ENCODE results near the gene IPO8. TPM values are rescaled to one million over a fixed set of nuclear protein-coding genes. Genes with fewer than 3 reads are reported as not detected.
"Not testable (repeated sequence)": the region's sequence is repeated elsewhere in the genome, so short reads cannot be mapped to it uniquely, and the experiment has no call there.

IPO8 gene
- total RNA-seq, 1 donor from 2014 or later = 58.5 TPM

DNA sequence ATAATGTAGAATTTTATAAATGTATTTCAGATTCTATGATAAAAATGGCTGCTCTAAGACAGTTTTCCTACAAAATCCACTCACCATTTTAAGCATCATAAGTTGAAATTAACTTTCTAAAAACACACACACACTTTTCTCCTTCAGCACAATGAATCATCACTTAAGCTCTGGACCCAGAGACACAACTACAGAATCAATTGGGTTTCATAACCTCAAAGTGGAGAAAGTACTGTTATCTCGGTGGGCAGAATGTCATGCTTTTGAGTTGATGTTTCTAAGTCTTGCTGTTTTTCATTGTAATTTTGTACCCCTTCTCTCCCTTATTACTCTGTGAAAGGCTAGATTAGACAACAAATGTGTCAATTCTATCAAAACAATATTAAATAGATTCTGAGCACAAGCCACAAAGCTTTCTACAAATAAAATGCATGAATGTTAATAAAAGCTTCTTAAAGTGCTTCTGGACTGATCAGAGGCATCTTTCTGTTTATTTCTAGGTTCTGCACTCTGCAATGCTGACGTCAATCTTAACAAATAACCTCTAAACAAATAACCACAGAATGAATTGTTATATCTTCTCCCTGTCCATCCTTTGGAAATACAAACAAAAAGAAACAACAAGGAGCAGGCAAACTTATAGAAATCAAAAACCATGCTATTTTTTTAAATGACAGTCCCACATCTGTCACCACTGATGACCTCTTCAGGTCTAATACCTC lies 8.2 kb downstream of the IPO8 start:
- no peak for DNase-seq

DNA sequence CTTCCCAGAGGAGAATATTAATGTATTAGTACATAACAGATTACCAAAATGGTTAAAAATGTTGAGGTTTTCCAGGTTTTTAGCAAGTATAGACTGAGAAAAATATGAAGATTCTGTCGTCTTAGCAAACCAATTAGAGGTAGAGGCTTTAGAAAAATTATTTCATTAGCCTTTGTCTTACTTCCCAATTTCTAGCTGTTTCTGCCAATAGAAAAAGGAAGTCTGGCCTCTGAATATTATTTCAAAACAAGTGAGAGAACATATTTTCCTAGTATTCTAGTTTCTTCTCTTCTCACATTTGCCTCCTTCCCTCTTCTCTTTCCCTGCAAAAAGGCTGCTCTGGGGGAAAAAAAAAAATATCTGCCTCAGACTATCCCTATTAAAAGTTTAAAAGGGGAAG lies 16.4 kb downstream of the IPO8 start:
- DNase-seq = no peak

DNA sequence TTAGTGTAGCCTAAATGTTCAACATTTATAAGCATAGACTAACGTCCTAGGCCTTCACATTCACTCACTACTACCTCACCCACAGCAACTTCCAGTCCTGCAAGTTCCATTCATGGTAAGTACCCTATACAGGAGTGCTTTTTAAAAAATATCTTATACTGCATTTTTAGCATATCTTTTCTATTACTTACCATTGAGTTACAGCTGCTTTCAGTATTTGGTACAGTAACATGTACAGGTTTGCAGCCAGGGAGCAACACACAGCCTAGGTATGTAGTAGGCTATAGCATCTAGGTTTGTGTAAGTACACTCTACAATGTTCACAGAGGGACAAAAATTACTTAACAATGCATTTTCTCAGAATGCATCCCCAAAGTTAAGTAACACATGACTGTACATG lies 17.4 kb downstream of the IPO8 start:
- DNase-seq = no peak

DNA sequence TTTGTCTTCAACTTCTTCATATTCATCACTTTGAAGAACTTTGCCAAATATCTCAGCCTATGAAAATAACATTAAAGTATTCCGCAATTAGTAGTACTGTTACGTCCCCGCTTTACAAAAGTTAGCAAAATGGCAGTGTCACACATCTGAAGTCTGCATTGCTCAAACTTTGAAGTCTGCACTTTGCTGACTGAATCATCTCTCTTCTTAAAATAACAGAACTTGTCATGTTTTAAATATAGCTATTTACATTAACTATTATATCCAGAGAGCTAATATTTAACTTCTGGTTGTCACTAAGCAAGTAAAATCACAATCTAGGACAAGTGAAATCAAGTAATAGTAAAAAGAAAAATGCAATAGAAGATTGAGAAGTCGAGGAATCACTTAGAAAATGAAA lies 34.5 kb downstream of the IPO8 start:
- no peak for DNase-seq

DNA sequence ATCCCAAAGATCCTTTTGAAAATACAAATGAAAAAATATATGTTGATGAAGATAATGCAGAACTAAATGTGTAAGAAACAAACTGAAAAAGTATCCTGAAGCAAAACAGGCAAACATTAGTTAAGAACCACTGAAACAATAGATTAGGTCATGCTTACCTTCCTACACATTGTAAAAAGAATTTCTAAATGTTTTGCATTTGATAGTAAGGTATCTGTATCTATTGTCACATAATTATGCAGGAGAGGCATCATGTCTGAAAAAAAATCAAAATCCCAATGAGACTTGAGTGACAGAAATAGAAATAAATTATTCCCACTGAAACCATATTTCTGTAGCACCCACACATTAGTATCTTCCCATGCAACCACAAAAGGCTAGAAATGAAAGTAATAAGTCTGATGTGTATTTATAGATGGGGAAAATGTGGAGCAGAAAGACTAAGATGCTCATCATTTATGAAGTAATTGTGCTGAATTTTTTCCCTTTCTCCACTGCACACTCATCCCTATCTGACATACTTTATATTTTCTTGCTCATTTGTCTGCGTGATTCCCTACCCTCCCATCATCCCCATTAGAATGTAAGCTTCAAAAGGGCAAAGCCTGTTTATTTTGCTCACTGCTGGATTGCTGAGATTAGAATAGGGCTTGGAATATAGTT lies 43.5 kb downstream of the IPO8 start:
- no peak for DNase-seq

DNA sequence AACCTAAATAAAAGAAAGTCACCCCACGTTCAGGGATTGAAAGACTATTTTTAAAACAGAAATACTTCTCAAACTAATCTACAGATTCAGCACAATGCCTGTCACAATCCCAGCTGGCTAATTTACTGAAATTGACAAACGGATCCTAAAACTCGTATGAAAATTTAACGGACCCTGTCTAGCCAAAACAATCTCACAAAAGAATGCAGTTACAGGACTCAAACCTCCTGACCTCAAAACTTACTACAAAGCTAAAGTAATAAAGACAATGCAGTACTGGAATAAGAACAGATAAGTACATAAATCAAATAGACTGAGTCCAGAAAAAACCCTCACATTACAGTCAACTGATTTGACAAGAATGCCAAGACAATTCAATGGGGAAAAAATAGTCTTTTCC lies 48.8 kb downstream of the IPO8 start:
- DNase-seq = no peak

DNA sequence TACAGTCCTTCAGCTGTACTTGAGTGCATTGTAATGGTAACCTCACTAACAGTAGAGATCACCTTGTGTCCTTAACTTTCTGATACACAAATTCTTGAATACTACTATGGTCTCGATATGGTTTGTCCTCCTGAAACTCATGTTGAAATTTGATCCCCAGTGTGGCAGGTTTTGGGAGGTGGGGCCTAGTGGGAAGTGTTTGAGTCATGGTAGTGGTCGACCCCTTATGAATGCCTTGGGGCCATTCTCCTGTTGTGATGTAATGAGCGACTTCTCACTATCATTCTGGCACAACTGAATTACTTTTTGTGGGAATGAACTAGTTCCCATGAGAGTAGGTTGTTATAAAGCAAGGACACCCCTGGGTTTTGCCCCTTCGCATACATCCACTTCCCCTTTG lies 52.3 kb downstream of the IPO8 start:
- no peak for DNase-seq

DNA sequence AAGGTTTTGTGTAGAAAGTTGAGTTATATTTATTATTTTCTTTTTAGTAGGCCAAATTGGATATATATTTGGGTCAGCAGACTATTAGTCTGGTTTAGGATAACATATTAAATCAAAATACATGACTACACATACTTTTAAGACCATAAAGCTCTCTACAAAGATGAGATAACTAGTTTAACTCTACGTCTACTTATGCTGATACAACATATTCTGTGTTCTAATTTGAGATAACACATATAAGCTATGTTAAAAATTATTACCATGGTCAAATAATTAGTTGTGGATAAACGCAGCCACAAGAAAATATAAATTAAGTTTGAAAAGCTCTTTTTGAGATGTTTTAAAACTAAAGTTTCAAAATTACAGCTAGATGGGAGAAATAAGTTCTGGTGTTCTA lies 55.3 kb downstream of the IPO8 start:
- no peak for DNase-seq

DNA sequence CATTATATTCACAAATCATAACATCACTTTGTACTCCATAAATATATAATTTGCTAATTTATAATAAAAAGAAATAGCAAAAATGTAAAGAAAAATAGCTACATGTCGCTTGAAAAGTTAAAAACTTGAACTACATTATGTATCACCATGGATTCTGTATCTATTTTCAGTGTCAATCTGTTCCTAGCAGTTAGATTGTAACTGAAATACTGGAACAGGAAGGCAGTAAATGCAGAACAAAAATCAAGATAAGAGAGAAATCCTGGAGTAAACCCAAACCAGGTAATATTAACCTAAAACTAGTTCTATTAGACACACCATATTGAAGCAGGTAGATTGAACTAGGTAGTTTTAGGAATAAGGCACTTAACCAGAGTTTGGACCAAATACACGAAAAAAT lies 60.3 kb downstream of the IPO8 start:
- DNase-seq = no peak

DNA sequence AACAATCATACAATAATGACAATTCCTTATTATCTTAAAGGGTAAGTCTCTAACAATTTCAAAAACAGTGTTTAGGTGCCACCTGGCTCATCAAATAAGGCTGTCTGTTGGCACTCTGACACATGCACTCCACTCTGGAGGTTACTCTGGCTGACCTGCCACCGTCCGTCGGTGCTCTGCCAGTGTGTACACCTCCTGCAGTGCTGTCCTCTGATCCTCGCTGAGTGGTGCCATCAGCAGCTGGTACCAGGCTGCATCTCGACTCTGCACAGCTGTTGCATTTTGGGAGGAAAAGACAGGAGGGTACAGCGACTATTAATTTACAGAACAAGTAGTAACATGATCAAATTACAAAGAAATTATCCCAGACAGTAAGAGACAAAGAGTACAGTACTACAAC lies 63.9 kb downstream of the IPO8 start:
- DNase-seq = no peak

DNA sequence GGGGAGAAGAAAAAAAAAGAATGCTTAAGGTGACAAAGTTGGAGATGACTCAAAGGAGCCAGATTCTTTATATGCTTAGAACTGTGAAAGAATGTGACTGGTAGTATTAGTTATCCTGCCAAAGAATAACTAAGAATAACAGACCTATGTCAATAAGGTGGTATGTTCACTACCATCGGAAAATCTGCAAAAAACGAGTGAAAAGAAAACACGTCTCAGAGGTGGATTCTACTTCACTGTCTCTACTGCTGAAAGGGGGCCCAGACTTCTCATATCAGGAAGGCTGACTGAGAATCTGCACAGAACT lies 64.7 kb downstream of the IPO8 start:
- no peak for DNase-seq

DNA sequence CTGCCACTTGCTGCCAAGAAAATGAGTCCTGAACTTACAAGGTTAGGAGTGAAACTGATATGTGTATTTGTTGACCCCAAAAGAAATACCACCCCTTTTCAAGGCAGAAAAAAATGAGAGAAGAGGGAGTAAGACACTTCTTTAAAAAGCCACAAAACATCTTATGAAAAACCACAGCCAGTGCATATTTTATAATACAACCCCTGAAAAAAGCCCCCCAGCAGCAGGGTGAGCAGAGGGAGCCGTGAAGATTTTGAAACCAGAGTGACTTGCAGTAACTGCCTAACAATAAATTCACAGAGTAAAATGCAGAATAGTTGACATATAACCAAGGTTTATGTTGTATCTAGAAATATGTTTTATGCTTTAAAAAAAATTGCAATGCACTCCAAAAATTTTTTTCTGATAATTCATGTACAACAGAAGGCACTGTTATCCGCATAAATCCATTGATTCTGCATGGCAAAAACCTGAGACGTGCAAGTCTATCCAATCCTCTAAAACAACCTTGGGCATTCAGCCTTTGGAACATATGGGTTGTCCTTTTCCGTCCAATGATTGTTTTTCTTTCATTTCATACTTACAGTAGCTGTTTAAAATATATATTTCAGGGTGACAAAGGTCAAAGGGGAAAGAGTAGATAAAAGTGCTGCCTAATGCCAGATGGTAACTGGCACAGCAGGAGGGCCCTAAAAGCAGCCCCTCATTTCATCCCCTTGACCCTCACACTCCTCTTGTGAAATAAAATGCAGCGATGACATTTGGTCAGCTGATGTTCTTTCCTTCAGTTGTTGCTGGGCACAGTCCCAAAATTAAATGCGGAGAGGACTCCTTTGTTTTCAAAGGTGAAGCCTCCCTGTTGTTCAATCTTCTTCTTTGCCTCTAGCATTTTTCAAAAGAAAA lies 65.3 kb downstream of the IPO8 start:
- no peak for DNase-seq

DNA sequence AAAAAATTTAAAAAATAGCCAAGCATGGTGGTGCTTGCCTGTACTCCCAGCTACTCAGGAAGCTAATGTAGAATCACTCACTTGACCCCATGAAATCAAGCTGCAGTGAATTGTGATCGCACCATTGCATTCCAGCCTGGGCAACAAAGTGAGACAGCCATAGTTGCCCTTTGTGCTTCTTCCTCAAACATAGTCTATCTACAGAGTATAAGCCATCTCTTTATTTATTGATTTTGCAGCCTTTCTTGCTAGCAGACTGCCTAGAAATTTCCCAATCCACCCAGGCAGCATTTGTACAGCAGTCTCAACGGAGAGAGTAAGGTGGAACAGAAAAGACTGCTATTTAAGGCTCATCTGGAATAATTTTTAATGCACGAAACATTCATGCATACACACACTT lies 68.8 kb downstream of the IPO8 start:
- no peak for DNase-seq

DNA sequence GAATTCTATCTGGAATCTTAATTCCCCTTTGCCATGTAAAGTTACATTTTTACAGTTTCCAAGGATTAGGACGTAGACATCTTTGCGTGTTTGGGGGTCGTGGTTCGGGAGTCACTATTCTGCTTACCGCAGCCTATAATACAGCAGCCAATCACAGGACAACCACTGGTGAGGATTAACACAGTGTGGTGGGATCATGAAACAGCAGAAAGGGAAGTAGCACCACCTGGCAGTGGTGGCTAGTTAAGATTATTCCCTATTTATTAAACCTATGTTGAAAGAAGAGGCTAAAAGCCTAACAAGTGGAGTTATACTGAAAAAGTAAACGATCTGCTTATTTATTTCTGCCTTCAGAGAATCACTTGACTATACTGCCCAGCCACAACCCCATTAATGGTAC lies 71.7 kb downstream of the IPO8 start:
- no peak for DNase-seq

DNA sequence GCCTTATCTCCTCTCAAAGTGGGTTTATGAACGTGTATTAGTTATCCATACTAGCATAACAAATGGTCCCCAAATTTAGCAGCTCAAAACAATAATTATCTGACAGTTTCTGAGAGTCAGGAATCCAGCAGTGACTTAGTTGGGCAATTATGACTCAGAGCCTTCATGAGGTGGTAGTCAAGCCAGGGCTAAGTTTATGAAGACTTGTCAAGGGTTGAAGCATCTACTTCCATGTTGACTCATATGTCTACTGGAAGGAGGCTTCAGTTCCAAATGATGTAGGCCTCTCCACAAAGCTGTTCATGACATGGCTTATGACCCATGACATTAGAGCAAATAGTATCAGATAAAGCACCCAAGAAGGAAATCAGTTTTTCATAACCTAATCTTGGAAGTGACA lies 73.2 kb downstream of the IPO8 start:
- DNase-seq = no peak

DNA sequence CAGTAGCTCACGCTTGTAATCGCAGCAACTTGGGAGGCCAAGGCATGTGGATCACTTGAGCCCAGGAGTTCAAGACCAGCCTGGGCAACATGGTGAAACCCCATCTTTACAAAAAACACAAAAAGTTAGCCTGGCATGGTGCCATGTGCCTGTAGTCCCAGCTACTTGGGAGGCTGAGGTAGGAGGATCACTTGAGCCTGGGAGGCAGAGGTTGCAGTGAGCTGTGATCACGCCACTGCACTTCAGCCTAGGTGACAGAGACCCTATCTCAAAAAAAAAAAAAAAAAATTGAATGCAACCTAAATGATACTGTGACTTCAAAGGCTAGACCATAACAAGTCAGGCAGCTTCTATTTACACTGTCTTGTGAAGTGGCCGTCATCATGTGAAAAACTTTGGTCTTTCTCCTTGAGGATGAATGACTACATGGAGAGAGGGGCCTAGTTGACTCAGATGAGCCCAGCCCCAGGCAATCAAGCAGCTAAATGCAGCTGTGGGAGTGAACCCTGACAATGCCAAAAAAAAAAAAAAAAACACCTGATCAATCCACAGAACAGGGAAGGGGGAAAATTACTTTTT lies 73.9 kb downstream of the IPO8 start:
- DNase-seq = not testable (repeated sequence)

DNA sequence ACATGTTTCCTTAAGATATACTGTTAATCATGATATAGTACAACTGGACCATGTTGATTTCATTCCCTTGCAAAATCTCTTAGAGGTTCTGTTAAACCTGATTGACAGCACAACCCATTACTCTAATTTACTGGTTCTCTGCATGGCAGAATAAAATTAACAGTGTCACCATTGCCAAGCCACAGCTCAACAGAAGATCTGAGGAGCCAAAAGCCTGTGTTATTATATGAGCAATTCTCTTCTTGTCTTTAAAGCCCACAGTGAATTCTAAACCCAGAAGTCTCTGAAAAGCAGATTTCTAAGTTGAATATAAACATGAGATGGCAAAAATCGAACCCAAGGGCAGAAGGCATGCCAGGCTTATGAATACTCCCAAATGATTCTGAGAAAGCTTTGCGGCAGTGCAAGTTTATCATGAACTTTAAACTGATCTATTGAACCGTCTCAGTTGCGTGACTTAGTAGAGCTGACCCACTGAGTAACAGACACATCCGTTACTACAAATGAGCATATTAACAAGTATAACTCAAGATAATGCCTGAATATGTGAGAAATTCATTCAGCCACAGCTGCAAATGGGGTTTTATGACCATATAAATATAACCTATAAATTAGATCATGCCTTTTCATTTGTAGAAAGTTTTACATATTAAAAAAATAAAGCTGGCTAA lies 78.2 kb downstream of the IPO8 start:
- DNase-seq = no peak

DNA sequence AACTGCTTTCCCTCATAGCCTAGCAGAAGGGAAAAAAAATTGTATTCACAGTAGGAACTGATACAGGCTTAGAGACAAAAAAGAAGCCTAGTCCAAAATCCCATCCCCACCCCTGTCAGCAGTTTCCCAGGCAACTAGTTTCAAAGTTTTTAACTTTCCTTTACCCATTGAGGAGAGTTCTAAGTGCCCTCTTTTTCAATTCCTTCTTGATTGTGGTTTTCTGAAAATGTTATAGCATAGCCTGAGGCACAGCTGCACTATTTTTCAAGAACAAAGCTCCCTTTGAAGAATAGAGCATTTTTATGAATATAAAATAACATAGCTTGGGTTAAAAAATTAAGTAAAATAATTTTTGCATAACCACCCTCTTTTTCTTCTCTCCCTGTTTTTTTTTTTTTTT lies 81.6 kb downstream of the IPO8 start:
- no peak for DNase-seq

DNA sequence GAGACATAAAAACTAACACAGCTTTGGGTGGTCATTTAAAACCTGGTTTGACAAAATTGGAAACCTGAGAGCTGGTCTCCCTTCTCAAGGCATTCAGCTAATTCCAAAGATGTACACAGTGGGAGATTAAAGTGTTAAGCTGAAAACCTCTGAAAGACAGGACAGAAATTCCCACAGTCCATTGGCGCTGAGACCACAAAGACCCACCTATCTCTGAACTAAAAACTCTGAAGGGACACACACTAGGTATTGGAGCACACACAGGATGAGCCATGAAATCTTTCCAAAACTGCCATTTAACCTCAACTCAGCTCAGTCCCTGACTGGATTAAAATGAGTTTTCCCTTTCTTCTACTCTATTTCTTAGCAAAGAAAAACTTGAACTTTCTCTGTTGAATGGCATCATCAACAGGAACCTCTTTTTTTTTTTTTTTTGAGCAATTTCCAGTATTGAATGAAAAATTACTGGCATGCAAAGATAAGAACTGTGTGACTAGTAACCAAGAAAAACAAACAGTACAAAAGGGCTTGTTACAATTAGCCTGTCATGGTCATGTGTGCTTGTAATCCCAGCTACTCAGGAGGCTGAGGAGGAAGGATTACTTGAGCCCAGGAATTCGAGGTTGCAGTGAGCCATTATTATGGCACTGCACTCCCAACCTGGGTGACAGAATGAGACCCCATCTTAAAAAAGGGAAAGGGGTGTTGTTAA lies 82.4 kb downstream of the IPO8 start:
- no peak for DNase-seq

DNA sequence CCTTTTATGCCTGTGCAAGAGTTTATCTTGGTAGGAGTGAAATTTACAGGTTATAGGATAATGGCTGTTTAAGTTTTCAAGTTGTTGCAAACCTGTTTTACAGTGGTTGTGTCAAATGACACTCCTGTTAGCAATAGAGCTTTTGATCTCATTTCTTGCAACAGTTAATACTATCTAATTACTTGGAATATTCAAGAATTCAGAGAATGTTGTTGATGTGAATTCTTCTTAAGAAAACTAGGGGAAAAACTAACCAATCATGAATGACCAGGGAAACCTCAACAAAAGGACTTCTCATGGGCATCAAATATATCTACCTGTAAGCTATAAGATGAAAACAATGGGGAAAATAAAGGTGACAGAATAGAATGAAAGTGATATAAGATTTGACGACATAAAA lies 85.0 kb downstream of the IPO8 start:
- DNase-seq = no peak

DNA sequence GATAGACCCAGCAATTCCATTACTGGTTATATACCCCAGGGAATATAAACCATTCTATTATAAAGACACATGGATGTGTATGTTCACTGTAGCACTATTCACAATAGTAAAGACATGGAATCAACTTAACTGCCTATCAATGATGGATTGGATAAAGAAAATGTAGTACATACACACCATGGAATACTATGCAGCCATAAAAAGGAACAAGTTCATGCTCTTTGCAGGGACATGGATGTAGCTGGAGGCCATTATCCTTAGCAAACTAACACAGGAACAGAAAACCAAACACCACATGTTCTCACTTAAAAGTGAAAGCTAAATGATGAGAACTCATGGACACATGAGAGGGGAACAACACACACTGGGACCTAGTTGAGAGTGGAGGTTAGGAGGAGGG lies 85.8 kb downstream of the IPO8 start:
- DNase-seq = not testable (repeated sequence)

DNA sequence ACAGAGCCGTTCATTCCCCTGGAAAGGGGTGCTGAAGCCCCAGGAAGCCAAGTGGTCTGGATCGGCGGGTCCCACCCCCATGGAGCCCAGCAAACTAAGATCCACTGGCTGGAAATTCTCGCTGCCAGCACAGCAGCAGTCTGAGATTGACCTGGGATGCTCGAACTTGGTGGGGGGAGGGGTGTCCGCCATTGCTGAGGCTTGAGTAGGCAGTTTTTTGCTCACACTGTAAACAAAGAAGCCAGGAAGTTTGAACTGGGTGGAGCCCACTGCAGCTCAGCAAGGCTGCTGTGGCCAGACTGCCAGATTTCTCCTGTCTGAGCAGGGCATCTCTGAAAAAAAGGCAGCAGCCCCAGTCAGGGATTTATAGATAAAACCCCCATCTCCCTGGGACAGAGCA lies 91.4 kb downstream of the IPO8 start:
- DNase-seq = not testable (repeated sequence)

All from occipital lobe (tissue), 2 donors.